GM21515 (cell line): ENCODE measurements around the gene ORMDL3.
"Not testable (repeated sequence)": the region's sequence is repeated elsewhere in the genome, so short reads cannot be mapped to it uniquely, and the experiment has no call there.

Experiments
- ATAC-seq: cut with Tn5 transposase; IDR thresholded peaks from one replicate; pipeline ENCODE4 v1.9.1; 2021; ENCODE audit not compliant: unreplicated experiment

ORMDL3 gene

DNA sequence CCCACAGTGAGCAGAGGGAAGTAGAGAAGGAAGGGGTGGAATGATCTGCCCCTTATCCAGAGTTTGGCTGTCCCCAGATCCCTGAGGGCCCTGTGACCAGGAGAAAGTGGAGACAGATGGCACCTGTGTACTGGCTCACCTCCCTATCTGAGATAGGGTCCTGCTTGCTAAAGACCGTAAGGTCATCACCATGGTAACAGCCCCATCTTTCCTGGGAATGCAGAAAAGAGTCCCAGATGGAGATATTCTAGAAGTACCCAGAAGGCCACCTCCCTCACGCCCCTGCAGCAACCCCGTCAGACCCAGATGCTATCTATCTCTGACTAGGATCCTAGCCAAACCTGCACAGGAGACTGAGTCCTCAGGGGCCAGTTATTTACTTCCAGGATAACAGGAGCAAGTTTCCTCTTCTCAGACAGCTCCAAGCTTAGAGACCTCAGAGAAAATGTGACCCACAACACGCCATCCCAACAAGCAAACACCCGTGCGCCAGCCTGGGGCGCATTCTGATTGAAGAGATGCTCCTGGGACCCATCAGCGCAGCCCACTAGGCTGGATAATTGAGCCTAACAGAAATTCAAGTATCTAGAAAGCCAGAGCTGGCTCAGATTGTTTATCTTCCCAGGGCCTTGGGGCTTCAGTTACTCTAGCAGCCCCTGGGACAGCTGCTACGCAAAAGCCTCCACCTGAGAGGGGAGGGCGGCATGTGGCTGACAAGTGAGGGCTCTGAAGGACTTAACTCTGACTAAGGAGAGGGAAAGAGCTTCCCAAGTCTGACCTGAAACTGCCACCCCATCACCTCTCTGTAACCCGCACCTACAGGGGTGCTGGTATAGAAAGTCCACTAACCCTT, 1.9 kb downstream of the ORMDL3 start:
- ATAC-seq, result no peak

GRCh38 chr17:39924691-39925055, 2.7 kb downstream of the ORMDL3 start:
- no peak for ATAC-seq

GRCh38 chr17:39923836-39924690, 3.3 kb downstream of the ORMDL3 start:
- no peak for ATAC-seq

DNA sequence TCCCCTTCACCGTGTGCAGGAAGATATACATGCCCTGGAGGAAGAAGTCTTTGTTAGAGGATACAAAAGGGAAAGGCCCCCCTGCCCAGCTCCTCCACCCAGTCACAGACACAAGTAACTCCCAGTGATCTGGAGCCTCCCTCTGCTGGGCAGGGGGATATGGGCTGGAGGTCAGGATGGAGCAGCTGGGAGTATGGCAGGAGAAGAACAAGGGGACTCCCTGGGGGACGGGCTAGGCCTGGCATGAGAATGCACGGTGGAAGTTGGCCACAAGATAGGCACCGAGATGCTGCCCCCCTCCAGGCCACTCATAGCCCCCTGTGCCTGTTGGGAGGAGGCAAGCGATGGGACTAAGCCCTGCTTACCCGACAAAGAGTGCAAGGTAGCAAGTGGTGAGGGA, 4.2 kb downstream of the ORMDL3 start:
- no peak for ATAC-seq

GRCh38 chr17:39922006-39922405, 5.4 kb downstream of the ORMDL3 start:
- no peak for ATAC-seq

DNA sequence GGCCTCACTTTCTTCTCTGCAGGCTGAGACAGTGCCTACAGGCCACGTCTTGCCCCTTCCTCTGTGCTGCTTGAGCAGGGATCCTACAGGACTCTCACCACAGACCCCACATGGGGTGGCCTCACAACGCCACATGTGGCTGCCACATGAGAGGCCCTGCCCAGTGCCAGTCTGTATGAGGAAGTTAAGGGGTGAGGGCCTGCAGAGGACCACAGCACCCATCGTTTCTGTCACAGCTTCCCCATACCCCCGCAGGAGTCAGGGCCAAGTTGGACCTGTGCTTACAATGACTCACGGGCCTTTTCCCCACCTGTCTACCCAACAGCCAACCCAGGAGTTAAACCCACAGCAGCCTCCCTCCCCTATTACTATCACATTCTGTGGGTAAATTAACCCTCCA, 6.1 kb downstream of the ORMDL3 start:
- no peak for ATAC-seq

- no peak for ATAC-seq
Observed at GRCh38 chr17:39920218-39921210, 6.9 kb downstream of the ORMDL3 start.

- ATAC-seq, result no peak
Observed at GRCh38 chr17:39919087-39919683, 8.2 kb downstream of the ORMDL3 start.

DNA sequence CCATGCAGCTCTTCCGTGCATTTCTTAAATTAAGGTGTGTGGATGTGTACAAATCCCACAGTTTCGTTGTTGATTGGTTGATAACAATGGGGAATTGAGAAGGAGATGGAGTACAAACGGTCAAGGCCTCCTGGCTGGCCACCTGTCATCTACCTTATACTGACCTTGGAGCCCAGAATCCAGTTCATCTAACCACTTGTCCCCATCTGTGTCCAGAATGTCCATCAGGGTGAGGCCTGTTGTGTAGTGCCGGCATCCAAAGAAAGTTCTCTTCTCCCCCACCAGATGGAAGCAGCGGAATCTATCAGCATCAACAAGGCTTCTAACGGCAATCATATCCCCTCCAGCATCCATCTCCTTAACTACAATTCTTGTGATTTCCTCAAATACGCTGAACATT, 10.5 kb downstream of the ORMDL3 start:
- ATAC-seq, result no peak

DNA sequence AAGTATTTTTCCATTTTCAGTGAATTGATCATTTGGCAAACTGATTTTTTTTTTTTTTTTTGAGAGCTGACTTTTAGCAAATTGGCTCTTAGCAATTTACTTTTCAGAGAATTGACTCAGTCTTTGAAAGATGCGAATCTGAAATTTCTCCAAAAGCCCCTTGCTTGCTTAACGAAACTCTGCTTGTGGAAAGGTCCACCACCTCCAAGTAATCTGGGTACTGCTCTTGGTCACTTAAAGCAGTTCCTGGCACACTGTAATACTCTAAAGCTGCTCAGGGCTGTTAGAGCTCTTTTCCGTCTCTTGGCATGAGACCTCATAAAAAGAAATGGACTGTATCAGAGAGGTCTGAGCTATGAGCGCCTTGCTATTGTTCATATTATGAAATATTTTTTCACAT, 11.8 kb downstream of the ORMDL3 start:
- no peak for ATAC-seq

DNA sequence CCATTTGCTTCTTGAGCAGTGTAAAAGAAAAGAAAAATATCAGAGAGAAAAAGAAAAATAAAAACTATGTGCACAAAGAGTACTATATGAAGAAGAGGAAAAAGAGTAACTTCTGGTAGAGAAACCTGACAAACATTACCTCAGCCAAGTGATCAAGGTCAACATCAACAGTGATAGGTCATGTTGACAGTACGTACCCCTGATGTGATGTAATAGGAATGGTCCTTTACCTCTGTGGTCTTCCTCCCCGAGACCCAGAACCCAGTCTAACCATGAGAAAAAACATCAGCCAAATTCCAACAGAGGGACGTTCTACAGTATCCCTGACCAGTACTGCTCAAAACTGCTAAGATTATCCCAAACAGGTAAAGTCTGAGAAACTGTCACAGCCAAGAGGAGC, 13.4 kb downstream of the ORMDL3 start:
- no peak for ATAC-seq

DNA sequence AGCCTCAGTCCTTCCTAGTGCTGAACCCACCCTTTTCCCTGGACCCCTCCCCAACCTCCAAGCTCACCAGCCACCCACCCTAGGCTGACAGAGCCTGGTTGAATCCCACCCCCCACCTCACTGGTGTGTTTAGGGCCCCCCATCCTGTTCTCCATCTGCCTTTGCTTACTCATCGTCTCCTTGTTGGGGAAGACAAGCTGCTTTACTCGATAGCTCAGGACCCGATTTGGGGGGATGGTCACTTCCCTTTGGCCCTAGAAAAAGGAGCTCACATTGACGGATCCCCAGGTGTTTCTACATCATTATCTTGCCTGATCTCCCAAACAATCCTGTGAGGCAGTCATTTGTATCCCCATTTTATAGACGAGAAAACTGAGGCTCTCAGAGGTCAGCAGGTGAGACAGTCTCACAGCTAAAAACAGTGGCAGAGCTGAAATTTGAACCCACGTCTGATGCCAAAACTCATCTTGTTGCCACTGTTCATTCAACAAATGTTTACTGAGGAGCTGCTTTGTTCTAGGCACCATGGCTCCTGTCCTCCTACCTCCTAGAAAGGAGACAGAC, 18.5 kb downstream of the ORMDL3 start:
- ATAC-seq, result no peak

DNA sequence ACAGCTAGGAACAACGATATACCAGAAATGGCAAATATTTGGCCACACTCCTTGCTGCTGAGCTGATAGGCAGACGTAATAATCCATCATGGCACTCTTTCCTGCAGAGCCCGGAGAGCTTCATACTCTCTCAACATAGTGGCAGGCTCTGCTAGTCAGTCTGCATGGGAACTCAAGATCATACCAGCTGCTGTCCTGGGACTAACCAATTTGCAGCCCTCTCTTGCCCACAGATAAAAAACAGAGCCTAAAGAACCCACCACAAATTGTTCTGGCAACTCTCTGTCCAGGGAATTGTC, 22.5 kb downstream of the ORMDL3 start:
- ATAC-seq, result no peak

DNA sequence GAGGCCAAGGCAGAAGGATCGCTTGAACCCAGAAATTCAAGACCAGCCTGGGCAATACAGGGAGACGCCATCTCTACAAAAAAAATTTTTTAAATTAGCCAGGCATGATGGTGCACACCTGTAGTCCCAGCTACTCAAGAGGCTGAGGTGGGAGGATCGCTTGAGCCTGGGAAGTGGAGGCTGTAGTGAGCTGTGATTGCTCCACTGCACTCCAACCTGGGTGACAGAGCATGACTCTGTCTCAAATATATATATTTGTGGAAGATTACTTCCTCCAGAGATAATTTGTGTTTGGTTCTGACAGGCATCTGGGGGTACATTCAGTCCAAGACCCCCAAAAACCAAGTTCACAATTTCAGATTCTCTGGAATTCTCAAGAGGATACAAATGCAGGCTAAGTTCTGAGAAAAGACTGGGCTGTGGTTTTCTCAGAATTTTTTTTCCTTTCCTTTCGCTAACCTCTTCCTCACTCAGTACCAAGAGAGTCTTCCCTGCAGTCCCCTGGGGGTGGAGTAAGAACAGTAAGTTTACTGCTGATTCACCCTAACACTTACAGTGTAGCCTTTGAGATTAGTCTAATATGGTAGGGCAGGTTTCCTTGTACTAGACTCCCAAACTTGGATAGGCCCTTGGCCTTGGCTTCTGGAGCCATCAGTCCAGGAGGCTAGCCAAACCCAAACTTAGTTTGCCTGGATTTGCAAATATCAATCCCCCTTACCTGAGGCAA, 24.1 kb downstream of the ORMDL3 start:
- no peak for ATAC-seq

GRCh38 chr17:39902027-39902426, 25.4 kb downstream of the ORMDL3 start:
- not testable (repeated sequence) for ATAC-seq

DNA sequence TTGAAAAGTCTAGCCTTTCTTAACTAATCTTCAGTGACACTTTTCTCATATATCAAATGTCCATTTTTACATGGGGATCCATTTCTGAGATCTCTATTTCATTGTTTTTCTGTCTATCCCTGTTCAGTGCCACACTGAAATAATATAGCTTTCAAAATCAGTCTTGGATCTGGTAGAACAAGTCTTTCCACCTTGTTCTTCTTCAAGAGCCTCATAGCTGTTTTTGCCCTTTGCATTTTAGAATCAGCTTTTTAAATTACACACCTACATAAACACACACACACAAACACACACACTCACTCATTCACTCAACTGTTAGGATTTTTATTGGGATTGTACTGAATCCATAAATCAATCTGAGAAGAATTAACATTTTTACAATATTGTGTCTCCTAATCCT, 28.2 kb downstream of the ORMDL3 start:
- ATAC-seq, result no peak

GRCh38 chr17:39898088-39898487, 29.3 kb downstream of the ORMDL3 start:
- ATAC-seq, result no peak

DNA sequence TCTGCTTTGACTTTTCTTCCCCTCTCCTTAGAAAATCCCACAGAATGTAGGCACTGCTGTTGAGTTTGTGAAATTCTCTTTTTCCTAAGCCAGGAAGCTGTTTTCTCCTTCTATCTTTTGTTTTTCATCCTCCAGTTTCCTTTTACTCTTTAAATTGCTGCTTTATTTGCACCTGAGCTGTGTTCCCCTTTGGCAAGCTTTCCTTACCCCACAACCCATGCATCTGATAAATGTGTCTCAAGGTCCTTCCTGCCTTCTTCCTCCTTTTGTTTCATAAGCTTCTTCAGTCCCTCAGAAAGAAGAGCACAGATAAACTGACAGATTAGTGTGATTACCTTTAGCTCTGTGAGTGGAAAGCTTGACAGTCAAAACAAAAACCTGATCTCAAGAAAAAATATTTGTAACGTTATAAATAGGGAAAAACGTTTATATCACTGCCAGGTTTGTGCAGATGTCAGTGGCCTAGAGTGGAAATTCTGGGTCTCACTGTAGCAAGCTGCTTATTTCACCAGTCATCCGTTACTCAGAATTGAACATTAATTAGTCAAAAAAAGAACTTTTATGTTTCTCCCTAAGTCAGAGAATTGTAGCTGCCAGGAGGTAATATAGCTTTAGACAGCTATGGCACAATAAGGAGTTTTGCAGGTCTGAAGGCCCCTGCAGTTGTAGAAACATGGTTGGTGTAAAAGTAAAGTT, 32.6 kb downstream of the ORMDL3 start:
- ATAC-seq, result no peak

GRCh38 chr17:39889200-39889599, 38.2 kb downstream of the ORMDL3 start:
- ATAC-seq, result no peak
